DOHH2 (cell line): ENCODE measurements around the gene COL9A3.
A peak's percentile ranks its signal among the peaks of the same experiment; 100 is the strongest.
"Not testable (repeated sequence)": the region's sequence is repeated elsewhere in the genome, so short reads cannot be mapped to it uniquely, and the experiment has no call there.

Source experiments
- H3F3A ChIP-seq: fragments of 200-600 bp; sonication (generic), shearing (Covaris generic); 2 replicates; pipeline ENCODE4 v1.6.0; 2016; ENCODE audit warnings: antibody characterized with exemption, mild to moderate bottlenecking; ENCODE audit not compliant: control insufficient read depth, insufficient read depth
- H3K27ac ChIP-seq: fragments of 200-600 bp; sonication (generic); 2 replicates; pipeline ENCODE4 v1.5.1; 2014; ENCODE audit warnings: low read depth, mild to moderate bottlenecking, low read length, moderate library complexity
- H3K27me3 ChIP-seq: fragments of 200-600 bp; sonication (generic); 2 replicates; pipeline ENCODE4 v1.6.1; 2014; ENCODE audit warnings: mild to moderate bottlenecking, low read length, mixed read lengths; ENCODE audit not compliant: control insufficient read depth
- H3K36me3 ChIP-seq: fragments of 200-600 bp; sonication (generic); 2 replicates; pipeline ENCODE4 v1.6.1; 2014; ENCODE audit warnings: mild to moderate bottlenecking, low read length, moderate library complexity, mixed read lengths; ENCODE audit not compliant: control insufficient read depth
- H3K4me1 ChIP-seq: fragments of 200-600 bp; sonication (generic); 2 replicates; pipeline ENCODE4 v1.6.1; 2014; ENCODE audit warnings: mild to moderate bottlenecking, low read length, mixed read lengths; ENCODE audit not compliant: control insufficient read depth
- H3K4me2 ChIP-seq: fragments of 200-600 bp; sonication (generic); 2 replicates; pipeline ENCODE4 v1.6.0; 2014; ENCODE audit warnings: mild to moderate bottlenecking, low read length, moderate library complexity
- H3K4me3 ChIP-seq: fragments of 200-600 bp; sonication (generic); 2 replicates; pipeline ENCODE4 v1.5.1; 2014; ENCODE audit warnings: mild to moderate bottlenecking, low read length, mixed read lengths
- H3K79me2 ChIP-seq: fragments of 200-600 bp; sonication (generic); 2 replicates; pipeline ENCODE4 v1.6.1; 2014; ENCODE audit warnings: mild to moderate bottlenecking, low read length, mixed read lengths; ENCODE audit not compliant: control insufficient read depth
- H3K9me2 ChIP-seq: fragments of 200-600 bp; sonication (generic); replicated peaks from 2 replicates; pipeline ENCODE4 v1.6.1; 2014; ENCODE audit warnings: mild to moderate bottlenecking, low read length, mixed read lengths; ENCODE audit not compliant: control insufficient read depth
- H3K9me3 ChIP-seq: fragments of 200-600 bp; sonication (generic); 2 replicates; pipeline ENCODE4 v1.6.1; 2014; ENCODE audit warnings: antibody characterized with exemption, low read length, mixed read lengths; ENCODE audit not compliant: control insufficient read depth, insufficient read depth
- H4K20me1 ChIP-seq: fragments of 200-600 bp; sonication (generic); 2 replicates; pipeline ENCODE4 v1.6.0; 2014; ENCODE audit warnings: low read depth, mild to moderate bottlenecking, antibody characterized with exemption, low read length, moderate library complexity; ENCODE audit not compliant: control insufficient read depth, insufficient read depth
- EZH2phosphoT487 ChIP-seq: fragments of 200-600 bp; sonication (generic); IDR thresholded peaks from 2 replicates; pipeline ENCODE4 v1.6.1; 2017; ENCODE audit warnings: borderline replicate concordance, mild to moderate bottlenecking, antibody characterized with exemption, low read length, moderate library complexity, mixed read lengths
- TF ChIP-seq, protein P1 (sequence below): fragments of 200-600 bp; sonication (generic); IDR thresholded peaks from one replicate; pipeline ENCODE4 v1.5.1; 2014; ENCODE audit warnings: antibody characterized with exemption, mild to moderate bottlenecking, low read depth, low read length; ENCODE audit not compliant: poor library complexity, severe bottlenecking

The COL9A3 gene

DNA sequence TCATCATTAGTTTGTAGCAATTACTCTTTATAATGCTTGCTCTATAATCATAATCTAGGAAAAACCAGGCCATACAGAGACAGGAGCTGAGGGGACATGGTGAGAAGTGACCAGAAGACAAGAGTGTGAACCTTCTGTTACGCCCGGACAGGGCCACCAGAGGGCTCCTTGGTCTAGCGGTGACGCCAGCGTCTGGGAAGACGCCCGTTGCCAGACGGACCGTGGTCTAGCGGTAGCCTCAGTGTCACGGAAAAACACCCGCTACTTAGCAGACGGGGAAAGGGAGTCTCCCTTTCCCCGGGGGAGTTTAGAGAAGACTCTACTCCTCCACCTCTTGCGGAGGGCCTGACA lies 56.8 kb downstream of the COL9A3 start:
- not testable (repeated sequence) for H3K9me2 ChIP-seq, H3K4me2 ChIP-seq, H3K9me3 ChIP-seq, H3K4me3 ChIP-seq, H4K20me1 ChIP-seq, H3K4me1 ChIP-seq, H3K79me2 ChIP-seq, H3K27ac ChIP-seq, H3K27me3 ChIP-seq, H3K36me3 ChIP-seq
- TF ChIP-seq, protein P1, sequence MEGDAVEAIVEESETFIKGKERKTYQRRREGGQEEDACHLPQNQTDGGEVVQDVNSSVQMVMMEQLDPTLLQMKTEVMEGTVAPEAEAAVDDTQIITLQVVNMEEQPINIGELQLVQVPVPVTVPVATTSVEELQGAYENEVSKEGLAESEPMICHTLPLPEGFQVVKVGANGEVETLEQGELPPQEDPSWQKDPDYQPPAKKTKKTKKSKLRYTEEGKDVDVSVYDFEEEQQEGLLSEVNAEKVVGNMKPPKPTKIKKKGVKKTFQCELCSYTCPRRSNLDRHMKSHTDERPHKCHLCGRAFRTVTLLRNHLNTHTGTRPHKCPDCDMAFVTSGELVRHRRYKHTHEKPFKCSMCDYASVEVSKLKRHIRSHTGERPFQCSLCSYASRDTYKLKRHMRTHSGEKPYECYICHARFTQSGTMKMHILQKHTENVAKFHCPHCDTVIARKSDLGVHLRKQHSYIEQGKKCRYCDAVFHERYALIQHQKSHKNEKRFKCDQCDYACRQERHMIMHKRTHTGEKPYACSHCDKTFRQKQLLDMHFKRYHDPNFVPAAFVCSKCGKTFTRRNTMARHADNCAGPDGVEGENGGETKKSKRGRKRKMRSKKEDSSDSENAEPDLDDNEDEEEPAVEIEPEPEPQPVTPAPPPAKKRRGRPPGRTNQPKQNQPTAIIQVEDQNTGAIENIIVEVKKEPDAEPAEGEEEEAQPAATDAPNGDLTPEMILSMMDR = peak; percentile 12
- H3F3A ChIP-seq = peaks cover 13% of the 10 kb centered on the region

DNA sequence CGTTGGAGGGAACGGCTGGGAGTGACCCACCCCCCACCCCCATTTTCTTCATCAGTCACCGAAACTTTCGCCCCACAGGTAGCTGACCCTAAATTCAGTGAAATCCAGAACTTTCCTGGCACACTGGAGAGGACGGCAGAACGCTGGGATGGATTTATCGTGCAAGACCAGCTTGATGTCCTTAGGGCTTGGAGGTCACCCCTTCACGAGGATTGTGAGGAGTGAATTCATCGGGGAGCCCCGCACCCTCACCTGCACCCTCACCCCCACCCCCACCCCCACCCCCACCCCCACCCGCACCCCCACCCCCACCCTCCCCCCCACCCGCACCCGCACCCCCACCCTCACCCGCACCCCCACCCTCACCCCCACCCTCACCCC lies 58.1 kb downstream of the COL9A3 start:
- Histone ChIP-seq H3K4me2 (no peak overlapping the region), H3K4me3 (no peak overlapping the region)

DNA sequence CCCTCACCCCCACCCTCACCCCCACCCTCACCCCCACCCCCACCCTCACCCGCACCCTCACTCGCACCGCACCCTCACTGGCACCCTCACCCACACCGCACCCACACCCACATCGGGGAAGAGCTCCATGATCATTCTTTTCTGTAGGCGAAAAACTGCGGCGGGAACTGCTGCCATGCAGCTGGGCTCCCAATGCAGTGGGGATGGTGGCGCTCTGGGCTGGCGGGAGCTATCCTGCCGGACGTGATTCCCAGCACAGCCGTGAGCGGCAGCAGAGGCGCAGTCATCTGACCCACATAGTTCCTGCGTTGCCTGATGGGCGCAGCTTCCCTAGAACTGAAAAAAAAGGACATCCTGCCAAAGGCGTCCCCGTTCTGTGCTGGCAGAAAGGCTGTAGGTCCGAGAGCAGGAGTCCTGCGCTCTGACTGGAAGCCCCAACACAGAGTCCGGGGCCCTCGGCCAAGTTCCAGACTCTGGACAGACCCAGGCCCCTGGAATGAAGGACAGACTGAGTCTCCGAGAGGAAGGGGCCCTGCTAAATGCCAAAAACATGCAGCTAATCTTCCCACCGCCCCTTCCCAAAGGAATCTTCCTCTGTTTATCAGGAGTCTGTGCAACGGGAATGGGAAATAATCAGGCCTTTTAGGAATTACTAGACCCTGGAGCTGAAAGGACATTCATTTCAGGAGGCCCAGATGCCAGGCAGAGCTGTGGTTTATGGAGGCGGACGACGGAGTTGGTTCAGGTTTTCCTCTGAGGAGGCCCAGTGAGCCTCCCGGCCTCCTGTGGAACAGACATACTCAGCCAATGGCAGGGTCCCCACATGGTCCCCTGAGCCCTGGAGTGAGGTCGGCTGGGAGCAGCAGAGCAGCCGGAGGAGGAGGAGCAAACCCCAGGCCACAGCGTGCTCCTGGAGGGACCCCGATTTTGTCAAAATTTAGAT lies 58.8 kb downstream of the COL9A3 start:
- no peak for TF ChIP-seq EZH2phosphoT487
- TF ChIP-seq, protein P1 = no peak
- H3K9me3 ChIP-seq = no peaks in the 10 kb centered on the region
- H3K27me3 ChIP-seq = 0 out of 2 replicates have a peak, but pooled peaks cover 3% of the 10 kb centered on the region
- no peaks in the 10 kb centered on the region for H3K79me2 ChIP-seq
- H4K20me1 ChIP-seq = 0 out of 2 replicates have a peak, but pooled peaks cover 5% of the 10 kb centered on the region
- no peak overlapping the region for H3K4me2 ChIP-seq
- peaks cover 16% of the 10 kb centered on the region for H3F3A ChIP-seq
- H3K9me2 ChIP-seq = no peaks in the 10 kb centered on the region
- H3K4me3 ChIP-seq = no peak overlapping the region
- no peaks in the 10 kb centered on the region for H3K4me1 ChIP-seq
- H3K27ac ChIP-seq = no peak overlapping the region
- H3K36me3 ChIP-seq = no peaks in the 10 kb centered on the region; the same call in 1 of the 2 replicates

More for the DNA sequence above, 58.1 kb downstream of the COL9A3 start:
- no peak for TF ChIP-seq EZH2phosphoT487
- TF ChIP-seq, protein P1 = no peak
- 0 out of 2 replicates have a peak, but pooled peaks cover 5% of the 10 kb centered on the region for H4K20me1 ChIP-seq
- no peak overlapping the region for H3K27ac ChIP-seq
- H3K79me2 ChIP-seq = no peaks in the 10 kb centered on the region
- H3K9me3 ChIP-seq = no peaks in the 10 kb centered on the region
- H3F3A ChIP-seq = peaks cover 16% of the 10 kb centered on the region
- no peaks in the 10 kb centered on the region for H3K9me2 ChIP-seq
- 0 out of 2 replicates have a peak, but pooled peaks cover 3% of the 10 kb centered on the region for H3K27me3 ChIP-seq
- H3K36me3 ChIP-seq = no peaks in the 10 kb centered on the region
- no peaks in the 10 kb centered on the region for H3K4me1 ChIP-seq
